Endothelial cell of umbilical vein (primary cell): ENCODE measurements around the gene PLXNC1. TPM values are rescaled to one million over a fixed set of nuclear protein-coding genes. Genes with fewer than 3 reads are reported as not detected.

Source experiments
- BruUV-seq: library from RNA; stranded (reverse); fragments of 400-500 nt; replicated peaks from 2 replicates; lab custom pipeline; 2021; lab: Mats Ljungman, UMichigan
- CTCF ChIA-PET: fragments of 300-600, 350-600 bp; sonication (Branson Sonifier 250); formaldehyde crosslinking; loops from one replicate; lab custom pipeline; 2021; ENCODE audit warnings: antibody characterized with exemption, inconsistent platforms; lab: Charles Lee
- POLR2A ChIA-PET: fragments of 300-600, 350-600 bp; sonication (Branson Sonifier 250); formaldehyde crosslinking; loops from one replicate; lab custom pipeline; 2021; ENCODE audit warnings: antibody characterized with exemption, inconsistent platforms; lab: Charles Lee
- DNase-seq: peaks from one replicate; pipeline ENCODE4 v3.0.0-alpha.2; 2011; ENCODE audit warnings: low read depth, low spot score
- FAIRE-seq: peaks from 2 replicates; lab custom pipeline; 2011; peaks lifted over from hg19 to GRCh38; lab: Jason Lieb, UNC
- H2AFZ ChIP-seq: 2 replicates; pipeline ENCODE4 v1.6.0; 2012; ENCODE audit warnings: low read depth, low read length, control low read depth, inconsistent platforms
- H3K27ac ChIP-seq: 2 replicates; pipeline ENCODE4 v1.5.1; 2011; ENCODE audit warnings: low read depth, mild to moderate bottlenecking, control low read depth, low read length, moderate library complexity; ENCODE audit not compliant: insufficient read depth
- H3K27me3 ChIP-seq, 2 experiments: 2 replicates each; pipeline versions ENCODE4 v1.6.0 to v1.6.1; 2011; ENCODE audit warnings: low read length in 2 of 2, mixed read lengths in 1 of 2; ENCODE audit not compliant: control insufficient read depth in 2 of 2, insufficient read depth in 2 of 2
- H3K36me3 ChIP-seq, 2 experiments: 2 replicates in 1 of 2; 3 replicates in 1 of 2; pipeline ENCODE4 v1.5.1; 2011; ENCODE audit warnings: low read length in 2 of 2, mild to moderate bottlenecking in 1 of 2, moderate library complexity in 1 of 2; ENCODE audit not compliant: control insufficient read depth in 2 of 2, insufficient read depth in 2 of 2; ENCODE audit errors: extremely low read depth in 1 of 2
- H3K4me1 ChIP-seq: 3 replicates; pipeline ENCODE4 v1.5.1; 2011; ENCODE audit warnings: mild to moderate bottlenecking, low read length; ENCODE audit not compliant: control insufficient read depth, insufficient read depth; ENCODE audit errors: extremely low read depth
- H3K4me2 ChIP-seq: 2 replicates; pipeline ENCODE4 v1.6.1; 2011; ENCODE audit warnings: low read length, control low read depth, mixed read lengths; ENCODE audit not compliant: insufficient read depth
- H3K4me3 ChIP-seq, 3 experiments: fragments of 200-600 bp in 1 of 3; sonication (generic), shearing (Covaris generic) in 1 of 3; replicated peaks in 1 of 3; 2 replicates each; pipeline ENCODE4 v1.5.1; 2011 to 2016; ENCODE audit warnings: control low read depth in 3 of 3, low read length in 3 of 3, mild to moderate bottlenecking in 2 of 3, inconsistent platforms in 1 of 3, low read depth in 1 of 3, moderate library complexity in 1 of 3; ENCODE audit not compliant: insufficient read depth in 1 of 3
- H3K79me2 ChIP-seq: 2 replicates; pipeline ENCODE4 v1.6.0; 2012; ENCODE audit warnings: low read length, inconsistent platforms; ENCODE audit not compliant: control insufficient read depth, insufficient read depth
- H3K9ac ChIP-seq: replicated peaks from 2 replicates; pipeline ENCODE3; 2011; ENCODE audit warnings: low read length, control low read depth; ENCODE audit not compliant: insufficient read depth; ENCODE audit errors: extremely low read depth
- H3K9me1 ChIP-seq: replicated peaks from 3 replicates; pipeline ENCODE4 v1.6.0; 2011; ENCODE audit warnings: mild to moderate bottlenecking, low read length; ENCODE audit not compliant: control insufficient read depth, insufficient read depth; ENCODE audit errors: extremely low read depth
- H3K9me3 ChIP-seq: replicated peaks from 2 replicates; pipeline ENCODE4 v1.5.1; 2012; ENCODE audit warnings: low read length, inconsistent platforms; ENCODE audit not compliant: control insufficient read depth, insufficient read depth
- H4K20me1 ChIP-seq: replicated peaks from 2 replicates; pipeline ENCODE3; 2011; ENCODE audit warnings: mild to moderate bottlenecking, low read length; ENCODE audit not compliant: control insufficient read depth, insufficient read depth; ENCODE audit errors: extremely low read depth
- CTCF ChIP-seq, 2 donors: IDR thresholded peaks; 1 replicate in 1 of 2; 2 replicates in 1 of 2; pipeline ENCODE4 v1.5.1; 2011; ENCODE audit warnings: low read length in 2 of 2, mild to moderate bottlenecking in 2 of 2, moderate library complexity in 2 of 2, control low read depth in 1 of 2, inconsistent platforms in 1 of 2, low read depth in 1 of 2; ENCODE audit not compliant: insufficient read depth in 1 of 2; ENCODE audit errors: extremely low read depth in 1 of 2
- EZH2 ChIP-seq: IDR thresholded peaks from 2 replicates; pipeline ENCODE4 v1.6.1; 2012; ENCODE audit warnings: borderline replicate concordance, low read depth, mild to moderate bottlenecking, moderate library complexity, low read length, inconsistent platforms; ENCODE audit not compliant: severe bottlenecking
- FOS ChIP-seq: IDR thresholded peaks from 2 replicates; pipeline ENCODE4 v1.6.1; 2011; ENCODE audit warnings: mild to moderate bottlenecking, low read length, moderate library complexity, borderline replicate concordance; ENCODE audit not compliant: insufficient read depth
- GATA2 ChIP-seq: IDR thresholded peaks from 2 replicates; pipeline ENCODE4 v1.7.0; 2011; ENCODE audit warnings: low read depth, mild to moderate bottlenecking, moderate library complexity, mixed read lengths, low read length; ENCODE audit not compliant: insufficient read length, insufficient read depth
- JUN ChIP-seq: IDR thresholded peaks from 2 replicates; pipeline ENCODE4 v1.6.1; 2011; ENCODE audit warnings: borderline replicate concordance, low read depth; ENCODE audit not compliant: insufficient read length, insufficient read depth
- MYC ChIP-seq: IDR thresholded peaks from one replicate; pipeline ENCODE4 v1.6.1; 2011; ENCODE audit warnings: mild to moderate bottlenecking, low read depth, low read length
- POLR2A ChIP-seq: IDR thresholded peaks from 2 replicates; pipeline ENCODE4 v1.6.1; 2012; ENCODE audit warnings: low read depth, mild to moderate bottlenecking, control low read depth, low read length
- POLR2AphosphoS5 ChIP-seq: IDR thresholded peaks from 2 replicates; pipeline ENCODE4 v1.6.1; 2012; ENCODE audit warnings: low read depth, mild to moderate bottlenecking, control low read depth, low read length, moderate library complexity; ENCODE audit not compliant: insufficient read depth
- dilution Hi-C: fragments of 300-500 bp; cut with MboI; formaldehyde crosslinking; loops from one replicate; pipeline ENCODE4 v1.15.0; 2019; ENCODE audit warnings: low sequenced_read_pairs; ENCODE audit not compliant: extremely low pct_ligation_motif_present
- intact Hi-C: fragments of 100-400 bp; cut with micrococcal nuclease; formaldehyde crosslinking; loops from one replicate; pipeline ENCODE4 v1.10.0; 2022
- polyA plus RNA-seq, 4 experiments: library from polyadenylated mRNA; depleted of rRNA in 3 of 4; stranded (reverse) in 3 of 4; unstranded in 1 of 4; fragments of >200 nt; gene quantifications; 2 replicates each; pipeline versions ENCODE4 v1.2.1 to v1.2.3, GENCODE V29; 2011 to 2012; ENCODE audit warnings: missing spikeins in 1 of 4
- total RNA-seq: library from RNA; stranded (reverse); gene quantifications from 2 replicates; pipeline ENCODE4 v1.2.3, GENCODE V29; 2021
- TF ChIP-seq, protein P1 (sequence below): IDR thresholded peaks from 2 replicates; pipeline ENCODE4 v1.6.1; 2011; ENCODE audit not compliant: insufficient read depth, insufficient read length

Gene PLXNC1
- total and polyA plus RNA-seq, 2 donors (not counting 3 experiments of a cell fraction or from before 2014, with no cell fraction given) = 0.04 TPM; not detected in 1

GRCh38 chr12:94329366-94329765 is 181.0 kb downstream of the PLXNC1 start:
- Histone ChIP-seq H4K20me1 (no peaks in the 10 kb centered on the region), H3K9ac (no peak overlapping the region), H3K27me3 (no peaks in the 10 kb centered on the region), H3K36me3 (no peaks in the 10 kb centered on the region), H2AFZ (no peak overlapping the region), H3K4me3 (no peak overlapping the region), H3K4me2 (no peak overlapping the region), H3K27ac (no peak overlapping the region), H3K9me1 (no peaks in the 10 kb centered on the region), H3K4me1 (no peaks in the 10 kb centered on the region), H3K79me2 (no peaks in the 10 kb centered on the region), H3K9me3 (no peaks in the 10 kb centered on the region)
- no peak for TF ChIP-seq CTCF (IDR thresholded peaks at IDR 0.05; ENCODE audit: extremely low read depth in 1 of 2, insufficient read depth in 1 of 2, low read depth in 1 of 2, low read length in 2 of 2)
- TF ChIP-seq POLR2AphosphoS5 = no peak
- no peak for TF ChIP-seq EZH2
- TF ChIP-seq POLR2A = no peak
- TF ChIP-seq, protein P1, sequence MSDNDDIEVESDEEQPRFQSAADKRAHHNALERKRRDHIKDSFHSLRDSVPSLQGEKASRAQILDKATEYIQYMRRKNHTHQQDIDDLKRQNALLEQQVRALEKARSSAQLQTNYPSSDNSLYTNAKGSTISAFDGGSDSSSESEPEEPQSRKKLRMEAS = no peak
- no peak for TF ChIP-seq GATA2
- no peak for TF ChIP-seq MYC
- TF ChIP-seq FOS = no peak
- no peak for TF ChIP-seq JUN
- intact Hi-C loops (loop anchor here (2.0 kb wide), 1 partner anchor 203 kb away; no protein-coding TSS in a partner anchor), dilution Hi-C loops (no loop called here)
- DNase-seq (no peak), FAIRE-seq (no peak)
- ChIA-PET POLR2A (no interaction called here), CTCF (interaction anchor here (1.0 to 1.8 kb wide), 4 partner anchors 40 to 205 kb away, joined by 3 to 9 read pairs (median 6); no protein-coding TSS in a partner anchor)
- no TSS peak for BruUV-seq
